Peyer's patch (tissue), 4 donors: ENCODE data around the gene ACBD6. TPM values are rescaled to one million over a fixed set of nuclear protein-coding genes. Genes with fewer than 3 reads are reported as not detected.
"Not testable (repeated sequence)": the region's sequence is repeated elsewhere in the genome, so short reads cannot be mapped to it uniquely, and the experiment has no call there.

Experiments
- DNase-seq, 3 donors: peaks; one replicate each; pipeline ENCODE4 v3.0.0-alpha.2; 2017 to 2019
- H3K27ac ChIP-seq, 4 donors: fragments of 200-600 bp; sonication (generic); one replicate each; pipeline ENCODE4 v1.5.1; 2016 to 2019
- H3K27me3 ChIP-seq, 2 donors: fragments of 200-600 bp; sonication (generic); one replicate each; pipeline ENCODE4 v1.5.1; 2019
- H3K36me3 ChIP-seq, 3 donors: fragments of 200-600 bp; sonication (generic); one replicate each; pipeline ENCODE4 v1.5.1; 2016 to 2019
- H3K4me1 ChIP-seq, 4 donors: fragments of 200-600 bp; sonication (generic); one replicate each; pipeline ENCODE4 v1.5.1; 2016 to 2019
- H3K4me3 ChIP-seq, 4 donors: fragments of 200-600 bp; sonication (generic); 1 replicate in 3 of 4; 2 replicates in 1 of 4; pipeline ENCODE4 v1.5.1; 2016 to 2019; ENCODE audit warnings: mild to moderate bottlenecking in 1 of 4
- H3K9me3 ChIP-seq, 4 donors: fragments of 200-600 bp; sonication (generic); one replicate each; pipeline ENCODE4 v1.5.1; 2016 to 2019; ENCODE audit warnings: mild to moderate bottlenecking in 1 of 4
- CTCF ChIP-seq, 6 experiments: fragments of 450-650 bp in 4 of 6; fragments of 200-600 bp in 2 of 6; sonication (generic) in 1 of 6; IDR thresholded peaks; one replicate each; pipeline ENCODE4 v1.5.1; 2017 to 2019; ENCODE audit warnings: antibody characterized with exemption in 6 of 6, mild to moderate bottlenecking in 3 of 6, moderate library complexity in 1 of 6
- POLR2A ChIP-seq, 2 donors: fragments of 450-650 bp; IDR thresholded peaks; one replicate each; pipeline ENCODE4 v1.5.1; 2017; ENCODE audit warnings: antibody characterized with exemption in 2 of 2, mild to moderate bottlenecking in 2 of 2, moderate library complexity in 2 of 2
- total RNA-seq, 4 donors: library from RNA; depleted of rRNA; stranded (reverse); fragments of >200 nt; gene quantifications; one replicate each; pipeline ENCODE4 v1.1.0, GENCODE V29; 2016

The ACBD6 gene
- total RNA-seq, 4 donors from 2014 or later, result 32.2 to 56.1 (median 32.7) TPM

- no peaks in the 10 kb centered on the region for H3K4me1 ChIP-seq
- peaks cover 0 to 4% (median 0%) of the 10 kb centered on the region in 4 donors for H3K9me3 ChIP-seq
- H3K27ac ChIP-seq, result no peak overlapping the region
- no peak overlapping the region for H3K4me3 ChIP-seq
- no peak for TF ChIP-seq CTCF (IDR thresholded peaks at IDR 0.05)
- TF ChIP-seq POLR2A (IDR thresholded peaks at IDR 0.05), result no peak
- no peaks in the 10 kb centered on the region for H3K27me3 ChIP-seq
- H3K36me3 ChIP-seq, result no peaks in the 10 kb centered on the region
- DNase-seq, result no peak
These were observed 70.7 kb downstream of the ACBD6 start for GRCh38 chr1:180431683-180432082.

GRCh38 chr1:180428782-180429695 lies 73.3 kb downstream of the ACBD6 start:
- Histone ChIP-seq H3K36me3 (no peaks in the 10 kb centered on the region), H3K9me3 (peaks cover 0 to 4% (median 0%) of the 10 kb centered on the region in 4 donors), H3K4me1 (no peaks in the 10 kb centered on the region), H3K27me3 (no peaks in the 10 kb centered on the region), H3K4me3 (no peak overlapping the region), H3K27ac (no peak overlapping the region)
- DNase-seq, result no peak
- TF ChIP-seq POLR2A (IDR thresholded peaks at IDR 0.05) (no peak), CTCF (IDR thresholded peaks at IDR 0.05) (no peak)

GRCh38 chr1:180425952-180426351 lies 76.4 kb downstream of the ACBD6 start:
- Histone ChIP-seq H3K27ac (no peak overlapping the region), H3K36me3 (no peaks in the 10 kb centered on the region), H3K4me3 (no peak overlapping the region), H3K27me3 (no peaks in the 10 kb centered on the region), H3K9me3 (peaks cover 0 to 4% (median 0%) of the 10 kb centered on the region in 4 donors), H3K4me1 (no peaks in the 10 kb centered on the region)
- TF ChIP-seq CTCF (IDR thresholded peaks at IDR 0.05) (no peak), POLR2A (IDR thresholded peaks at IDR 0.05) (no peak)
- DNase-seq, result no peak

GRCh38 chr1:180424848-180425457 lies 77.4 kb downstream of the ACBD6 start:
- TF ChIP-seq POLR2A (IDR thresholded peaks at IDR 0.05) (no peak), CTCF (IDR thresholded peaks at IDR 0.05) (no peak)

GRCh38 chr1:180421614-180422013 lies 80.8 kb downstream of the ACBD6 start:
- Histone ChIP-seq H3K4me3 (no peak overlapping the region), H3K4me1 (no peaks in the 10 kb centered on the region), H3K27me3 (no peaks in the 10 kb centered on the region), H3K9me3 (no peaks in the 10 kb centered on the region), H3K27ac (no peak overlapping the region), H3K36me3 (no peaks in the 10 kb centered on the region)
- TF ChIP-seq CTCF (IDR thresholded peaks at IDR 0.05), result no peak
- no peak for DNase-seq

More at GRCh38 chr1:180424848-180425457, 77.4 kb downstream of the ACBD6 start:
- H3K27me3 ChIP-seq, result no peaks in the 10 kb centered on the region
- DNase-seq, result no peak
- H3K27ac ChIP-seq, result no peak overlapping the region
- no peak overlapping the region for H3K4me3 ChIP-seq
- H3K9me3 ChIP-seq, result peaks cover 0 to 4% (median 0%) of the 10 kb centered on the region in 4 donors
- no peaks in the 10 kb centered on the region for H3K36me3 ChIP-seq
- H3K4me1 ChIP-seq, result no peaks in the 10 kb centered on the region

GRCh38 chr1:180421145-180421544 lies 81.2 kb downstream of the ACBD6 start:
- not testable (repeated sequence) for H3K4me3 ChIP-seq, H3K4me1 ChIP-seq, H3K27ac ChIP-seq, DNase-seq, H3K9me3 ChIP-seq, H3K27me3 ChIP-seq, H3K36me3 ChIP-seq
